IgD-negative memory B cell (primary cell): ENCODE measurements around the gene ATP8B3. TPM values are rescaled to one million over a fixed set of nuclear protein-coding genes. Genes with fewer than 3 reads are reported as not detected.

Source experiments
- H3K27ac Mint-ChIP-seq, 3 donors: one replicate each; pipeline ENCODE4 v1.8.0; 2020 to 2022; ENCODE audit warnings: mild to moderate bottlenecking in 3 of 3, mixed read lengths in 3 of 3, moderate library complexity in 1 of 3
- H3K27me3 Mint-ChIP-seq: one replicate; pipeline ENCODE4 v1.8.0; 2021; ENCODE audit warnings: mixed read lengths
- H3K36me3 Mint-ChIP-seq: one replicate; pipeline ENCODE4 v1.8.0; 2020; ENCODE audit warnings: mild to moderate bottlenecking, mixed read lengths
- H3K4me1 Mint-ChIP-seq, 3 donors: one replicate each; pipeline ENCODE4 v1.8.0; 2020 to 2022; ENCODE audit warnings: mixed read lengths in 3 of 3, mild to moderate bottlenecking in 1 of 3
- H3K4me3 Mint-ChIP-seq, 4 donors: one replicate each; pipeline ENCODE4 v1.8.0; 2020 to 2022; ENCODE audit warnings: mild to moderate bottlenecking in 4 of 4, mixed read lengths in 4 of 4, moderate library complexity in 3 of 4
- H3K9me3 Mint-ChIP-seq, 3 donors: one replicate each; pipeline ENCODE4 v1.8.0; 2020 to 2021; ENCODE audit warnings: mixed read lengths in 3 of 3, mild to moderate bottlenecking in 1 of 3
- polyA plus RNA-seq: library from polyadenylated mRNA; unstranded; fragments of 300-500 nt; fragmentation: Illumina TruSeq; gene quantifications from one replicate; pipeline ENCODE4 v1.2.3, GENCODE V29; 2021

The ATP8B3 gene
- polyA plus RNA-seq, 1 donor from 2014 or later = 1.2 TPM

- Mint-ChIP-seq H3K4me1 (peaks cover 14 to 24% (median 15%) of the 10 kb centered on the region in 3 donors), H3K27ac (peak overlapping the region in 2 of 3 donors; percentile 39 to 94), H3K36me3 (peaks cover 2% of the 10 kb centered on the region), H3K27me3 (no peaks in the 10 kb centered on the region), H3K4me3 (peak overlapping the region in 1 of 4 donors; percentile 43), H3K9me3 (no peaks in the 10 kb centered on the region)
Observed at GRCh38 chr19:1854039-1854541, 42.0 kb upstream of the ATP8B3 start.

DNA sequence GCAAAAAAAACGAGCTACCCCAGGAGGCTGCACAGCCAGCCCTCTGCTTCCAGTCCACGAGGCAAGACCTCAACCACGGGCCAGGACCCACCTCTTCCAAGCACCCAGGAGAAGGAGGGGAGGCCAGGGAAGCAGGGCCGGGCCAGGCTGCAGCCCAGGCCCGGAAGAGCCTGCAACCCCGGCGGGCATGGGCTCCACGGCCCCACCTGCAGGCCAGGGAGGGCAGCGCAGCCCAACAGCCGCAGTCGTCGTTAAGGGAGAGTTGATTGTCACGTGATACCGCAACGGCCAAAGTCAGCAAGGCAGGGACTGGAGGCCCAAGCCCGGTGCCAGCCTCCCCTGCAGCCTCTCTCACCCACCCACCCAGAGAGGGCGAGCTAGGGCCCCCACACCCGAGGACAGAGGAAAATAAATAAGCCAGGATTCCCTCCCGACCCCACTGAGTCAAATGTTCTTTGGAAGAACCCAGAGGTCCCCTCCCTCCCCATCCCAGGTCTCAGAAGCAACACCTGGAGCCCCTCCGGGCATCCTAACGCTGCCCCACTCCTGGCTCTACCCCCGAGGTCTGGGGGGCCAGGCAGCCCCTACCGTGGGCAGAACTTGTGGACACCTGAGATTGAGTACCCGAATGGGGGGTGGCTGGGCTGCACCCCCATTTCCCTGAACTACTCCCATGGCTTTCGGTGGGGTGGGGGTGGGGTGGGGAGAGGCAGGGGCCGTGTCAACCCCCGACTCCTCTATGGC lies 41.4 kb upstream of the ATP8B3 start:
- H3K9me3 Mint-ChIP-seq = no peaks in the 10 kb centered on the region
- peaks cover 14 to 24% (median 20%) of the 10 kb centered on the region in 3 donors for H3K4me1 Mint-ChIP-seq

DNA sequence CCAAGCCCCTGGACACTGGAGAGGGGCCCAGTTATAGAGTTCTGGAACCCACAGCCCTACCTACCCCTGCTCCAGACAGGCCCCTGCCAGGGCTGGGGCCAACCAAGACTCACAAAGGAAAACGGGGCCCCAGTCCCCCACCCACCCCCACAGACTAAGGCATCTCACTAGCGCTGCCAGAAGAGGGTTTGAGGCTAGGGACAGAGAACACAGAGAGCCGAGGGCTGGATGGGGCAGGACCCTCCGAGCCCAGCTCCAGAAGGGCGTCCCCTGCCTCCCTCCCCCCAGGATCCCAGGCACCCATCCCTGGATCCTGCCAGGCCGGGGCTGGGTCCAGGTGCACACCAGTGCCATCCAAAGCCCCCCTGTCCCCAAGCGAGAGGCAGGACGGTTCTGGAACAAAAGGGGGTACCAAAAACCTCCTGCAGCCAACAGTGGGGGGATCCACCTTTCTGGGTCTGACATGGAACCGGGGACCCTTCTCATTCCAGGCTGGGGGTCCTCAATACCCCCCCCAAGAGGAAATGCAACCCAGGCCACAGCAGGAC lies 40.6 kb upstream of the ATP8B3 start:
- H3K36me3 Mint-ChIP-seq = peaks cover 2% of the 10 kb centered on the region
- peak overlapping the region in 2 of 4 donors; percentile 75 to 86 for H3K4me3 Mint-ChIP-seq
- peaks cover 14 to 21% (median 20%) of the 10 kb centered on the region in 3 donors for H3K4me1 Mint-ChIP-seq
- H3K9me3 Mint-ChIP-seq = no peaks in the 10 kb centered on the region
- no peaks in the 10 kb centered on the region for H3K27me3 Mint-ChIP-seq
- peak overlapping the region in 2 of 3 donors; percentile 95 to 97 for H3K27ac Mint-ChIP-seq

More for the DNA sequence above, 41.4 kb upstream of the ATP8B3 start:
- Mint-ChIP-seq H3K4me3 (peak overlapping the region; percentile 53 to 93 (median 88)), H3K27me3 (no peaks in the 10 kb centered on the region), H3K36me3 (peaks cover 2% of the 10 kb centered on the region), H3K27ac (peak overlapping the region; percentile 88 to 97 (median 95))

DNA sequence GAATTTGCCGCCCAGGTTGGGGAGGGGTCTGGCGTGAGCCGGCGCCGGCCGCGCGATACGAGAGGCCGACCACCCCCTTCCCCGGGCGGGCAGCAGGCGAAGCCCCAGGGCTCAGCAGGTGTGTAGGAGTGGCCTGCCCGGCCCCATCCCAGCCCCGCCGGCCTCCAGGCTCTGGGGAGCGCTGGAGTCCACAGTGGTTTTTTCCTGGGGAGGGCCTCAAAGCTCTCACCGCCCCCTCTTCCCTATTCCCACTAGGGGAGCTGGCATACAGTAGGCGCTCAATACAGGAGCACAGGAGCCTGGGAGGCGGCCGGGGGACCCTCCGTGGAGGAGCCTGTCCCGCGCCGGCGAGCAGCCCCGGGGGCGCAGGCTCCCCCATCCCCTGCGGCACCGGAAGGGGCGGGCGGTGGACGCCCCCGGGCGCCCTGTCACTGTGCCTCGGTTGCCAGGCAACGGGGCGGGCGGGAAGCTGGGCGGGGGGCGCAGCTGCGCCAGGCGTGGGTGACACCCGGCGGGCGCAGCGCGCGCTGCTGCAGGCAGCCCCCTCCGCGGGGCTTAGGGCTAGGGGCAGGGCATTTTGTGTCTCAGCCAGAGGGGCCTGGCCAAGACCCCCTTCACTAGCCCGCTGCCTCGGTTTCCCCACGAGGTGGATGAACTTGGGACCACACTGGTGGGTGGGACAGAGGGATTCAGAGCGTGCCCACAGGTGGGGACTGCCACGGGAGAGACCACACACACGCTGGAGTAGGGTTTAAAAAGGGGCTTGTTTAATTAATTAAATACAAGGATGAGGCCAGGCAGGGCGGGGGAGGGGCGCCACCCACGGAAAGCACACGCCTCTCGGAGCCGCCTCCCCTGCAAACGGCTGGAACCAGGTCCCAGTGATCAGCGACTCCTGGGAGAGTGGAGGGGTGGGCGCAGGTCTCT lies 39.8 kb upstream of the ATP8B3 start:
- H3K36me3 Mint-ChIP-seq = peaks cover 2% of the 10 kb centered on the region
- peak overlapping the region in 1 of 3 donors; percentile 97 for H3K27ac Mint-ChIP-seq
- H3K4me3 Mint-ChIP-seq = peak overlapping the region in 2 of 4 donors; percentile 73 to 75
- no peaks in the 10 kb centered on the region for H3K27me3 Mint-ChIP-seq
- peaks cover 20 to 26% (median 26%) of the 10 kb centered on the region in 3 donors for H3K4me1 Mint-ChIP-seq
- no peaks in the 10 kb centered on the region for H3K9me3 Mint-ChIP-seq

DNA sequence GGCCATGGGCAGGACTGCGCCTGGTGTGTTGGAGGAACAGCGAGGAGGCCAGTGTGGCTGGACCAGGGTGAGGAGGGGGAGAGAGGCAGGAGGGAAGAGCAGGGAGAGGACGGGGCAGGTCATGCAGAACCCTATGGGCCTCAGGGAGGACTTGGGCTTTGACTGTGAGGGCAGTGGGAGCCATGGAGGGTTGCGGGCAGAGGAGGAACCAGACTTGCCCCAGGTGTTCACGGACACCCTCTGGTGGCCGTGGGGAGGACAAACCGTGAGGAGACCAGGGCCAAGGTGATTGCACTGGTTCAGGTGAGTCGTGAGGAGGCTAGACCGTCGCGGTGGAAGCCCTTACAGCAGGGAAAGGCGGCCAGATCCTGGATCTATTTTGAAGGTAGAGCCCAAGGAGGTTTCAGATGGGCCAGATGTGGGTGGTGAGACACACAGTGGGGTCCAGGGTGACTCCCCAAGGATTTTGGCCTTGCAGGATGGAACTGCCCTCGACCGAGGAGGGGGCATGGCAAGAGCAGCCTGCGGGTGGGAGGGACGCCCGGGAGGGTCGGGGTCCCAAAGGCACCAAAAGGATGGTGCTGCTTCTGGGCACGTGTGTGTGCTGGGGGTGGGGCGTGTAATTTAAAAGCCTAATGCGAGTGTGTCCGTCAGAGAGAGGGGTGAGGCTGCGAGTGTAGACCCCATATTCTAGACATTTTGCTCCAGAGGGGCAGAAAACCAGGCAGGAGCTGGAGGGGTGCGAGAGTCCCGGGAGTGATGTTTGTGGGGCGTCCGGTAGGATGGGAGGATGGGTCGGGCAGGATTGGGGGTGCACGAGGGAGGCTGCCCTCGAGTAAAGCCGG lies 39.0 kb upstream of the ATP8B3 start:
- H3K9me3 Mint-ChIP-seq = no peaks in the 10 kb centered on the region
- H3K27me3 Mint-ChIP-seq = no peaks in the 10 kb centered on the region
- peak overlapping the region; percentile 81 to 88 (median 87) for H3K27ac Mint-ChIP-seq
- H3K4me3 Mint-ChIP-seq = peak overlapping the region in 3 of 4 donors; percentile 30 to 73 (median 72)
- H3K4me1 Mint-ChIP-seq = peaks cover 25 to 30% (median 29%) of the 10 kb centered on the region in 3 donors
- H3K36me3 Mint-ChIP-seq = peaks cover 2% of the 10 kb centered on the region

- Mint-ChIP-seq H3K4me3 (peak overlapping the region in 3 of 4 donors; percentile 15 to 73 (median 59)), H3K4me1 (peaks cover 24 to 31% (median 24%) of the 10 kb centered on the region in 3 donors), H3K36me3 (peaks cover 2% of the 10 kb centered on the region), H3K27me3 (no peaks in the 10 kb centered on the region), H3K27ac (peak overlapping the region; percentile 19 to 88 (median 87)), H3K9me3 (no peaks in the 10 kb centered on the region)
Observed at GRCh38 chr19:1849886-1850398, 37.9 kb upstream of the ATP8B3 start.

- Mint-ChIP-seq H3K27ac (peak overlapping the region; percentile 87 to 93 (median 88)), H3K4me1 (peaks cover 24 to 31% (median 25%) of the 10 kb centered on the region in 3 donors), H3K9me3 (no peaks in the 10 kb centered on the region), H3K4me3 (peak overlapping the region in 3 of 4 donors; percentile 72 to 90 (median 73)), H3K27me3 (no peaks in the 10 kb centered on the region), H3K36me3 (peaks cover 2% of the 10 kb centered on the region)
Observed at GRCh38 chr19:1849132-1849474, 37.0 kb upstream of the ATP8B3 start.

DNA sequence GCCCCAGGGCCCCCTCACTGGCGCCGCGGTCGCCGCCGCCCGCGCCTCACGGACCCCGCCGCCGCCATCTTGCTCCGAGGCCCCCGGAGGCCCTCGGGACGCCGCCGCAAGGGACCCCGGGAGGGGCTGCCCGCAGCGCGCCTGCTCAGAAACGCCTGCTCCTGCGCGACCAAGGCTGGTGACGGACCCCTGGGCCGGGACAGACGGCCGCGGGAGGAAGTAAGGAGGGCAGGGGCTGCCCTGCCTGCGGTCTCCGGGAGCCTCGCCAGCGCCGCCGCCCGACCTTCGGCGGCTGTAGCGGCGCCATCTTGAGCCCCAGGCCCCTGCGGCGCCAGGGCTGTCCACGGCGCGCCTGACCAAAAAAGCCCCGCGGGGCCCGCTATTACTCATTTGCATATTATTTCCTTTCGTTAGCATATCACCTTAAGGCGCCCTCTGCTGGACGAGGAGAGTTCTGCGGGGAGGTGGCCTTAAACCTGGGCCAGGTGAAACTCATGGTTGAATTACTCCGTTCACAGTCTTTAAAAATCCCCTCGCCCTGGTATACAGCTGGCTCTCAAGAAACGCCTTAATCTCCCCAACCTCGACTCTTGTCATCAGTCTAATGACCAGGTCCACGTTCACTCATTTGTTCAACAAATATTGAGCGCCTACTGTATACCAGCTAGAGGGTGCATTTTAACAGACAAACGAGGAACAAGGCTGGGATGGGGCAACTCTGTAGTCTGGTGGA lies 36.5 kb upstream of the ATP8B3 start, which contains the start of gene REXO1:
REXO1 (minus strand) TSS at position 85 of the 733 bp plus-strand sequence. CDS start 125 bp downstream, outside the sequence.
- H3K9me3 Mint-ChIP-seq = no peaks in the 10 kb centered on the region
- no peaks in the 10 kb centered on the region for H3K27me3 Mint-ChIP-seq
- peak within 1 kb of the TSS; percentile 83 to 94 (median 92) for H3K4me3 Mint-ChIP-seq
- H3K36me3 Mint-ChIP-seq = peaks cover 2% of the 10 kb centered on the region
- peak within 1 kb of the TSS; percentile 93 to 98 (median 95) for H3K27ac Mint-ChIP-seq
- H3K4me1 Mint-ChIP-seq = peaks cover 25 to 30% (median 25%) of the 10 kb centered on the region in 3 donors

GRCh38 chr19:1847684-1848398 lies 35.8 kb upstream of the ATP8B3 start:
- no peaks in the 10 kb centered on the region for H3K9me3 Mint-ChIP-seq
- peaks cover 20 to 26% (median 21%) of the 10 kb centered on the region in 3 donors for H3K4me1 Mint-ChIP-seq
- H3K4me3 Mint-ChIP-seq = peak overlapping the region; percentile 83 to 94 (median 92)
- H3K36me3 Mint-ChIP-seq = no peaks in the 10 kb centered on the region
- H3K27me3 Mint-ChIP-seq = no peaks in the 10 kb centered on the region
- peak overlapping the region; percentile 90 to 98 (median 95) for H3K27ac Mint-ChIP-seq

- Mint-ChIP-seq H3K9me3 (no peaks in the 10 kb centered on the region), H3K4me3 (peak overlapping the region; percentile 83 to 94 (median 92)), H3K27me3 (no peaks in the 10 kb centered on the region), H3K36me3 (no peaks in the 10 kb centered on the region), H3K27ac (peak overlapping the region; percentile 90 to 98 (median 95)), H3K4me1 (peaks cover 20 to 26% (median 23%) of the 10 kb centered on the region in 3 donors)
Observed at GRCh38 chr19:1847348-1847683, 35.2 kb upstream of the ATP8B3 start.

DNA sequence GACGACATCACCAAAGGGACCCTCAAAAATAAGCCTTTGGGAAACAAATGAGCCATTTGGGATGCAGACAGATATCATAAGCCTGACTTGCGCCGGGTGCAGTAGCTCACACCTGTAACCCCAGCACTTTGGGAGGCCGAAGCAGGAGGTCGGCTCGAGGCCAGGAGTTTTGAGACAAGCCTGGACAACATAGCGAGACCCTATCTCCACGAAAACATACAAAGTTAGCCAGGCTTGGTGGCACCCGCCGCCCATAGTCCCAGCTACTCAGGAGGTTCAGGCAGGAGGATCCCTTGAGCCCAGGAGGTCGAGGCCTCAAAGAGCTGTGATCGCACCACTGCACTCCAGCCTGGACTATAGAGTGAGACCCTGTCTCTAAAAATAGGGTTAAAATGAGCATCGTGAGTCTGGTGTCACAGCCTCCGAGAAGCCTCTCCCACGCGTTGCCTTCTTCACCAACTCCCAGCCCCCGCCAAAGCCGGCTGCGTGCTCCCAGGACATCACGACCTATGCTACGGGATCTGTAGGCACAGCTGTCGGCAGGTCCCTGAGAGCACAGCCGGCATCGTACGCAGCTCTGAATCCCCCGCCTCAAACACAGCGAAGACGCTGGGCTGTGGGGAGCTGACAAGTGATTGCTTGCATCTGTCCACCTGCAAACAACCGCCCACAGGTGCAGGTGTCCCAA lies 34.6 kb upstream of the ATP8B3 start:
- no peaks in the 10 kb centered on the region for H3K9me3 Mint-ChIP-seq
- no peaks in the 10 kb centered on the region for H3K27me3 Mint-ChIP-seq
- H3K4me1 Mint-ChIP-seq = peaks cover 22 to 27% (median 26%) of the 10 kb centered on the region in 3 donors
- peak overlapping the region; percentile 53 to 95 (median 74) for H3K27ac Mint-ChIP-seq
- H3K4me3 Mint-ChIP-seq = peak overlapping the region; percentile 83 to 94 (median 92)
- H3K36me3 Mint-ChIP-seq = no peaks in the 10 kb centered on the region

GRCh38 chr19:1845642-1846041 lies 33.6 kb upstream of the ATP8B3 start:
- no peaks in the 10 kb centered on the region for H3K27me3 Mint-ChIP-seq
- peaks cover 20 to 35% (median 26%) of the 10 kb centered on the region in 3 donors for H3K4me1 Mint-ChIP-seq
- H3K36me3 Mint-ChIP-seq = no peaks in the 10 kb centered on the region
- H3K4me3 Mint-ChIP-seq = peak overlapping the region in 2 of 4 donors; percentile 79 to 94
- no peaks in the 10 kb centered on the region for H3K9me3 Mint-ChIP-seq
- peak overlapping the region in 1 of 3 donors; percentile 95 for H3K27ac Mint-ChIP-seq
